ENCODE data around the gene SBF2.

Gene SBF2

DNA sequence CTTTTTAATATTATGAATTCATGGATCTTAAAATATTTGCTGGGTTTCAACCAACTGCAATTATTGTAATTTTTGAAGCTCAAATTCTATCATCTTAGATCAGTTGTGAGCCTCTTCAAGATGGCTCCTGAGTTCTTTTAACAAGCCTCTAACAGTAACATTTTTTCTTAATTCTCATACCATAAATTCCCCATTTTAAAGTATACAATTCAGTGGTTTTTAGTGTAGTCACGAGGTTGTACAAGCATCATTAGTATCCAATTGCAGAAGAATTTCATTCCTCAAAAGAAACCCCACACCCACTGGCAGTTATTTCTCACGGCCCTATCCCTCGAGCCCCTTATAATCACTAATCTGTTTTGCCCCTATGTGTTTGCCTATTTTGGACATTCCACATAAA is 270.8 kb downstream of the SBF2 start:
- Histone ChIP-seq H3K27ac (no peak overlapping the region), H3K4me3 (ENCODE audit: low read depth, low read length) (no peak overlapping the region), H3K27me3 (ENCODE audit: insufficient read depth, low read depth, severe bottlenecking) (no peaks in the 10 kb centered on the region), H3K9me3 (ENCODE audit: severe bottlenecking) (no peaks in the 10 kb centered on the region), H3K36me3 (no peaks in the 10 kb centered on the region)
- TF ChIP-seq, protein P1, sequence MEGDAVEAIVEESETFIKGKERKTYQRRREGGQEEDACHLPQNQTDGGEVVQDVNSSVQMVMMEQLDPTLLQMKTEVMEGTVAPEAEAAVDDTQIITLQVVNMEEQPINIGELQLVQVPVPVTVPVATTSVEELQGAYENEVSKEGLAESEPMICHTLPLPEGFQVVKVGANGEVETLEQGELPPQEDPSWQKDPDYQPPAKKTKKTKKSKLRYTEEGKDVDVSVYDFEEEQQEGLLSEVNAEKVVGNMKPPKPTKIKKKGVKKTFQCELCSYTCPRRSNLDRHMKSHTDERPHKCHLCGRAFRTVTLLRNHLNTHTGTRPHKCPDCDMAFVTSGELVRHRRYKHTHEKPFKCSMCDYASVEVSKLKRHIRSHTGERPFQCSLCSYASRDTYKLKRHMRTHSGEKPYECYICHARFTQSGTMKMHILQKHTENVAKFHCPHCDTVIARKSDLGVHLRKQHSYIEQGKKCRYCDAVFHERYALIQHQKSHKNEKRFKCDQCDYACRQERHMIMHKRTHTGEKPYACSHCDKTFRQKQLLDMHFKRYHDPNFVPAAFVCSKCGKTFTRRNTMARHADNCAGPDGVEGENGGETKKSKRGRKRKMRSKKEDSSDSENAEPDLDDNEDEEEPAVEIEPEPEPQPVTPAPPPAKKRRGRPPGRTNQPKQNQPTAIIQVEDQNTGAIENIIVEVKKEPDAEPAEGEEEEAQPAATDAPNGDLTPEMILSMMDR (IDR thresholded peaks at IDR 0.05; ENCODE audit: low read depth, low read length): no peak
- DNase-seq: no peak

DNA sequence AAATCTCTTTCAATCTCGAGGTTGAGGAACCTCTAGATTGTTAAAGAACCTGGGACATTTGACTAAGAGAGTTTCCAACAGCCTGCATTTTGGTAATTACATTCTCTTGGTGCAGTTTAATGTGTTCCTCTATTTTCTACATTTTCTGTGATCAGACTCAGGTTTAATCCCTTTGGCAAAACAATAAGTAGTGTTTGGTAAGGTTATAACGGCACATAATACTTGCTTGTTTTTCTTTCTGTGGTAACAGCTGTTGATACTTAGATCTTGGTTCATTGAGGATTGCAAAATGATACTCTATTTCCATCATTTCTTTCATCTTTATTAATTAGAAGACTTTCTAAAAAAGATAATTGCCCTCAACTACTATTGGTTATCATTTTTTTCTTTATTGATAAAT is 271.3 kb downstream of the SBF2 start:
- H3K27ac ChIP-seq: no peak overlapping the region
- H3K9me3 ChIP-seq (ENCODE audit: severe bottlenecking): no peaks in the 10 kb centered on the region
- no peak overlapping the region for H3K4me3 ChIP-seq (ENCODE audit: low read depth, low read length)
- no peaks in the 10 kb centered on the region for H3K36me3 ChIP-seq
- TF ChIP-seq, protein P1 (IDR thresholded peaks at IDR 0.05; ENCODE audit: low read depth, low read length): no peak
- no peak for DNase-seq
- no peaks in the 10 kb centered on the region for H3K27me3 ChIP-seq (ENCODE audit: insufficient read depth, low read depth, severe bottlenecking)

- Histone ChIP-seq H3K9me3 (ENCODE audit: severe bottlenecking) (no peaks in the 10 kb centered on the region), H3K4me3 (ENCODE audit: low read depth, low read length) (no peak overlapping the region), H3K36me3 (no peaks in the 10 kb centered on the region), H3K27ac (no peak overlapping the region), H3K27me3 (ENCODE audit: insufficient read depth, low read depth, severe bottlenecking) (no peaks in the 10 kb centered on the region)
- TF ChIP-seq, protein P1 (IDR thresholded peaks at IDR 0.05; ENCODE audit: low read depth, low read length): no peak
- DNase-seq: no peak
These were observed 272.5 kb downstream of the SBF2 start for GRCh38 chr11:10021563-10021962.

DNA sequence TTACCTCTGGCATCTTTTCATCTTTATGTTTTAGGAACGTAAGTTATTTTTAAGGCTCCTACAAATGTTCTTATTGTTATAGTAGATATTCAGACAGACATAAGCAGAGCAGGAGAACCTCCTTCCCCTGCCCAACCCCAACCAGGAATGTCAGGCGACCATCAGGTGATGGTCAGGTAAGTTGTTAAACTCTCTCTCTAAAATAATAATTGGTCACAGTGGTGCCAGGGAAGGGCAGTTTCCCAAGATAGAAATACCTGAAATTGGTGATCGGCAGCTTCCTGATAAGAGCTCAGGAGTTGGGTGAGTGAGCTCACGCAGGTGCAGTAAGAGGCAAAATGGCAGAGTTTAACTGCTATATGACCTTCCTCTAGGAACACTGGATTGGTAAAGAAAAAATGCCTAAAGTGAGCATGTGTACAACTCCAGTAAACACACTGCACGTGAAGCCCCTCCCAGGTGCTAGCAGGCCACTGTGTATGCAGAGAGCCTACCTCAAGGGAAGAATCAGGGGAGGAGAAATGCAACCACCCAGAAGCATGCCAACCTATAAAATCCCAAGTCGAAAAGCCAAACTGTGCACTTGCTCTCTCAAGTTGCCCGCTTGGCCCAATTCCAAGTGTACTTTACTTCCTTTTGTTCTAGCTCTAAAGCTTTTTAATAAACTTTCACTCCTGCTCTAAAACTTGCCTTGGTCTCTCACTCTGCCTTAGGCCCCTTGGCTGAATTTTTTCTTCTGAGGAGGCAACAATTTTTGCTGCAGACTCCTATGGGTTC is 273.9 kb downstream of the SBF2 start:
- no peaks in the 10 kb centered on the region for H3K9me3 ChIP-seq (ENCODE audit: severe bottlenecking)
- DNase-seq: no peak
- no peak overlapping the region for H3K27ac ChIP-seq
- H3K27me3 ChIP-seq (ENCODE audit: insufficient read depth, low read depth, severe bottlenecking): no peaks in the 10 kb centered on the region
- no peaks in the 10 kb centered on the region for H3K36me3 ChIP-seq
- no peak overlapping the region for H3K4me3 ChIP-seq (ENCODE audit: low read depth, low read length)
- TF ChIP-seq, protein P1 (IDR thresholded peaks at IDR 0.05; ENCODE audit: low read depth, low read length): no peak

GRCh38 chr11:10017911-10018310 is 276.1 kb downstream of the SBF2 start:
- H3K36me3 ChIP-seq: no peaks in the 10 kb centered on the region
- H3K27me3 ChIP-seq (ENCODE audit: insufficient read depth, low read depth, severe bottlenecking): no peaks in the 10 kb centered on the region
- H3K4me3 ChIP-seq (ENCODE audit: low read depth, low read length): no peak overlapping the region
- TF ChIP-seq, protein P1 (IDR thresholded peaks at IDR 0.05; ENCODE audit: low read depth, low read length): no peak
- no peak overlapping the region for H3K27ac ChIP-seq
- DNase-seq: no peak
- H3K9me3 ChIP-seq (ENCODE audit: severe bottlenecking): no peaks in the 10 kb centered on the region

- Histone ChIP-seq H3K36me3 (no peaks in the 10 kb centered on the region), H3K27ac (no peak overlapping the region), H3K9me3 (ENCODE audit: severe bottlenecking) (no peaks in the 10 kb centered on the region), H3K27me3 (ENCODE audit: insufficient read depth, low read depth, severe bottlenecking) (no peaks in the 10 kb centered on the region), H3K4me3 (ENCODE audit: low read depth, low read length) (no peak overlapping the region)
- TF ChIP-seq, protein P1 (IDR thresholded peaks at IDR 0.05; ENCODE audit: low read depth, low read length): no peak
- no peak for DNase-seq
These were observed 277.0 kb downstream of the SBF2 start for GRCh38 chr11:10017050-10017449.

Data from WERI-Rb-1 (cell line).